DMS 273 treated with DMSO at 0.1 percent for 48 hours (cell line): Measurements from ENCODE around the gene WNT10A.
"Not testable (repeated sequence)": the region's sequence is repeated elsewhere in the genome, so short reads cannot be mapped to it uniquely, and the experiment has no call there.

Source experiments
- DNase-seq: peaks from one replicate; lab custom pipeline; 2025; lab: John Stamatoyannopoulos, UW

WNT10A gene

GRCh38 chr2:218893349-218894150 is 12.9 kb downstream of the WNT10A start:
- DNase-seq = no peak

- DNase-seq = no peak
These were observed 13.7 kb downstream of the WNT10A start for GRCh38 chr2:218894151-218894879.

GRCh38 chr2:218894880-218895157 is 14.2 kb downstream of the WNT10A start:
- DNase-seq = no peak

- DNase-seq = no peak
These were observed 14.7 kb downstream of the WNT10A start for GRCh38 chr2:218895326-218895725.

GRCh38 chr2:218895759-218896500 is 15.3 kb downstream of the WNT10A start:
- no peak for DNase-seq

GRCh38 chr2:218896501-218897393 is 16.1 kb downstream of the WNT10A start:
- DNase-seq = peak; percentile 58

GRCh38 chr2:218897394-218898108 is 16.9 kb downstream of the WNT10A start:
- DNase-seq = no peak

- no peak for DNase-seq
These were observed 17.6 kb downstream of the WNT10A start for GRCh38 chr2:218898109-218898878.

GRCh38 chr2:218899147-218899546 is 18.5 kb downstream of the WNT10A start:
- no peak for DNase-seq

- DNase-seq = no peak
These were observed 21.8 kb downstream of the WNT10A start for GRCh38 chr2:218902427-218902826.

GRCh38 chr2:218904176-218904575 is 23.5 kb downstream of the WNT10A start:
- DNase-seq = no peak

- DNase-seq = peak; percentile 88
These were observed 28.3 kb downstream of the WNT10A start for GRCh38 chr2:218908721-218909619.

- no peak for DNase-seq
These were observed 30.1 kb downstream of the WNT10A start for GRCh38 chr2:218910741-218911140.

GRCh38 chr2:218920504-218920903 is 39.9 kb downstream of the WNT10A start:
- DNase-seq = no peak

- DNase-seq = no peak
These were observed 44.1 kb downstream of the WNT10A start for GRCh38 chr2:218924757-218925156.

GRCh38 chr2:218925434-218925833 is 44.8 kb downstream of the WNT10A start:
- DNase-seq = no peak

- DNase-seq = no peak
These were observed 46.8 kb downstream of the WNT10A start for GRCh38 chr2:218927422-218927821.

GRCh38 chr2:218927876-218928275 is 47.2 kb downstream of the WNT10A start:
- no peak for DNase-seq

GRCh38 chr2:218930488-218930887 is 49.8 kb downstream of the WNT10A start:
- DNase-seq = not testable (repeated sequence)
